B cell (primary cell): ENCODE measurements around the gene MARCHF3. TPM values are rescaled to one million over a fixed set of nuclear protein-coding genes. Genes with fewer than 3 reads are reported as not detected.

Experiments
- ATAC-seq: fragments of 200-7000 bp; cut with Tn5 transposase; one replicate; pipeline ENCODE4 v1.10.0; 2021; ENCODE audit warnings: low read depth, mild to moderate bottlenecking, moderate number of reproducible peaks, moderate library complexity
- CTCF ChIA-PET: fragments of 350-600 bp; sonication (Branson Sonifier 250); formaldehyde crosslinking; loops from one replicate; lab custom pipeline; 2021; ENCODE audit warnings: antibody characterized with exemption, inconsistent platforms; lab: Charles Lee
- POLR2A ChIA-PET: fragments of 350-600 bp; sonication (Branson Sonifier 250); formaldehyde crosslinking; loops from one replicate; lab custom pipeline; 2021; ENCODE audit warnings: antibody characterized with exemption; lab: Charles Lee
- DNase-seq: peaks from one replicate; pipeline ENCODE4 v3.0.0; 2013
- H2AFZ ChIP-seq: 2 replicates; pipeline ENCODE4 v1.6.1; 2012; ENCODE audit warnings: mild to moderate bottlenecking, low read depth, low read length; ENCODE audit not compliant: insufficient read depth, poor library complexity, severe bottlenecking
- H3K27ac ChIP-seq, 2 donors: 1 replicate in 1 of 2; 2 replicates in 1 of 2; pipeline ENCODE4 v1.5.1; 2012 to 2013; ENCODE audit warnings: low read length in 2 of 2, mild to moderate bottlenecking in 2 of 2, moderate library complexity in 1 of 2
- H3K27me3 ChIP-seq, 4 experiments: fragments of 200-600 bp in 1 of 4; sonication (generic) in 1 of 4; replicated peaks in 1 of 4; 1 replicate in 2 of 4; 2 replicates in 2 of 4; pipeline versions ENCODE4 v1.6.1 to v1.7.0; 2013 to 2016; ENCODE audit warnings: low read length in 3 of 4, mild to moderate bottlenecking in 2 of 4, mixed read lengths in 1 of 4, moderate library complexity in 1 of 4; ENCODE audit not compliant: insufficient read depth in 4 of 4, control insufficient read depth in 3 of 4; ENCODE audit errors: control extremely low read depth in 1 of 4
- H3K36me3 ChIP-seq, 2 experiments: replicated peaks in 1 of 2; 1 replicate in 1 of 2; 2 replicates in 1 of 2; pipeline versions ENCODE4 v1.6.1 to v1.7.1; 2013; ENCODE audit warnings: low read length in 1 of 2; ENCODE audit not compliant: insufficient read depth in 2 of 2, control insufficient read depth in 1 of 2; ENCODE audit errors: control extremely low read depth in 1 of 2, extremely low read depth in 1 of 2
- H3K4me1 ChIP-seq, 2 donors: fragments of 200-600 bp in 1 of 2; sonication (generic) in 1 of 2; 1 replicate in 1 of 2; 2 replicates in 1 of 2; pipeline versions ENCODE4 v1.5.1 to v1.6.1; 2013 to 2017; ENCODE audit warnings: low read length in 2 of 2; ENCODE audit not compliant: control insufficient read depth in 2 of 2, insufficient read depth in 2 of 2
- H3K4me2 ChIP-seq: replicated peaks from 2 replicates; pipeline ENCODE3; 2012; ENCODE audit warnings: mild to moderate bottlenecking, low read depth, low read length; ENCODE audit not compliant: poor library complexity, severe bottlenecking
- H3K4me3 ChIP-seq, 5 experiments: fragments of 200-600 bp in 1 of 5; sonication (generic) in 1 of 5; 1 replicate in 3 of 5; 2 replicates in 2 of 5; pipeline versions ENCODE4 v1.5.1 to v1.7.0; 2011 to 2016; ENCODE audit warnings: low read length in 4 of 5, mild to moderate bottlenecking in 4 of 5, low read depth in 2 of 5, control low read depth in 1 of 5, moderate library complexity in 1 of 5; ENCODE audit not compliant: insufficient read depth in 1 of 5; ENCODE audit errors: control extremely low read depth in 1 of 5, extremely low read depth in 1 of 5
- H3K79me2 ChIP-seq: fragments of 200-600 bp; sonication (generic); one replicate; pipeline ENCODE4 v1.6.0; 2016; ENCODE audit warnings: low read length; ENCODE audit not compliant: control insufficient read depth, insufficient read depth
- H3K9ac ChIP-seq: fragments of 200-600 bp; sonication (generic); 2 replicates; pipeline ENCODE4 v1.6.1; 2017; ENCODE audit warnings: mild to moderate bottlenecking, low read length, moderate library complexity
- H3K9me3 ChIP-seq, 3 donors: one replicate each; pipeline versions ENCODE4 v1.6.1 to v1.7.1; 2013; ENCODE audit warnings: low read length in 2 of 3; ENCODE audit not compliant: control insufficient read depth in 2 of 3, insufficient read depth in 1 of 3; ENCODE audit errors: control extremely low read depth in 1 of 3
- H4K20me1 ChIP-seq: 2 replicates; pipeline ENCODE4 v1.6.0; 2012; ENCODE audit warnings: mild to moderate bottlenecking, low read length; ENCODE audit not compliant: insufficient read depth, control insufficient read depth, poor library complexity, severe bottlenecking
- H3K27ac Mint-ChIP-seq: one replicate; pipeline ENCODE4 v1.8.0; 2021; ENCODE audit warnings: mixed read lengths
- H3K27me3 Mint-ChIP-seq: one replicate; pipeline ENCODE4 v1.8.0; 2021; ENCODE audit warnings: mixed read lengths
- H3K4me1 Mint-ChIP-seq: one replicate; pipeline ENCODE4 v1.8.0; 2021; ENCODE audit warnings: mixed read lengths
- H3K4me3 Mint-ChIP-seq: one replicate; pipeline ENCODE4 v1.8.0; 2021; ENCODE audit warnings: mixed read lengths
- H3K9me3 Mint-ChIP-seq: one replicate; pipeline ENCODE4 v1.8.0; 2022; ENCODE audit warnings: mixed read lengths; ENCODE audit not compliant: insufficient read depth
- EZH2 ChIP-seq: IDR thresholded peaks from 2 replicates; pipeline ENCODE4 v1.6.1; 2012; ENCODE audit warnings: borderline replicate concordance, low read depth, mild to moderate bottlenecking, moderate library complexity, low read length; ENCODE audit not compliant: insufficient read depth, poor library complexity, severe bottlenecking
- WGBS: methylation state at CpG from one replicate; pipeline ENCODE4 v1.1.5; 2013; ENCODE audit warnings: missing lambda C conversion rate; ENCODE audit not compliant: insufficient coverage; 5-methylcytosine and 5-hydroxymethylcytosine counted together
- intact Hi-C: fragments of 100-400 bp; cut with micrococcal nuclease; formaldehyde crosslinking; loops from one replicate; pipeline ENCODE4 v1.10.0; 2022
- polyA plus RNA-seq: library from polyadenylated mRNA; depleted of rRNA; stranded (reverse); fragments of >200 nt; gene quantifications from 2 replicates; pipeline ENCODE4 v1.2.3, GENCODE V29; 2012
- total RNA-seq, 2 donors: library from RNA; stranded (reverse); fragments of 120-200 nt in 1 of 2; gene quantifications; 1 replicate in 1 of 2; 2 replicates in 1 of 2; pipeline versions ENCODE4 v1.2.3 to v1.2.4, GENCODE V29; 2013 to 2022
- TF ChIP-seq, protein P1 (sequence below): fragments of 200-600 bp; IDR thresholded peaks from one replicate; pipeline ENCODE4 v1.8.0; 2022; ENCODE audit warnings: antibody characterized with exemption, mild to moderate bottlenecking

MARCHF3 gene
- total and polyA plus RNA-seq, 2 donors (not counting 1 experiment from before 2014, with no cell fraction given), result 31.6 to 35.0 TPM

GRCh38 chr5:127070243-127070642, 39.9 kb upstream of the MARCHF3 start:
- WGBS, result no CpG with 5 or more reads among the region's 2 CpGs
- Mint-ChIP-seq H3K27me3 (no peaks in the 10 kb centered on the region), H3K4me3 (no peak overlapping the region), H3K9me3 (no peaks in the 10 kb centered on the region), H3K27ac (no peak overlapping the region), H3K4me1 (peaks cover 9% of the 10 kb centered on the region)
- ATAC-seq (no peak), DNase-seq (no peak)
- peaks cover 0 to 8% (median 0%) of the 10 kb centered on the region in 3 donors for H3K9me3 ChIP-seq
- peaks cover 7 to 13% of the 10 kb centered on the region in 2 donors for H3K4me1 ChIP-seq
- TF ChIP-seq EZH2, result no peak
- no peaks in the 10 kb centered on the region for H3K27me3 ChIP-seq
- no peak overlapping the region for H3K9ac ChIP-seq
- H3K27ac ChIP-seq, result no peak overlapping the region
- H3K36me3 ChIP-seq, result peaks cover 7 to 17% of the 10 kb centered on the region in 2 experiments
- ChIA-PET CTCF (no interaction called here), POLR2A (no interaction called here)
- no peak overlapping the region for H3K4me3 ChIP-seq
- no peak overlapping the region for H3K4me2 ChIP-seq
- H4K20me1 ChIP-seq, result no peaks in the 10 kb centered on the region
- H3K79me2 ChIP-seq, result no peaks in the 10 kb centered on the region
- intact Hi-C loops, result loop anchor here (5.0 kb wide), 2 partner anchors 83 to 98 kb away; no protein-coding TSS in a partner anchor
- H2AFZ ChIP-seq, result no peak overlapping the region

GRCh38 chr5:127068493-127069214, 38.3 kb upstream of the MARCHF3 start:
- H3K4me1 Mint-ChIP-seq, result peaks cover 9% of the 10 kb centered on the region
- Histone ChIP-seq H3K27ac (no peak overlapping the region), H4K20me1 (no peaks in the 10 kb centered on the region), H3K4me2 (no peak overlapping the region), H3K27me3 (no peaks in the 10 kb centered on the region), H2AFZ (no peak overlapping the region), H3K79me2 (peaks cover 8% of the 10 kb centered on the region), H3K9ac (no peak overlapping the region), H3K9me3 (peaks cover 0 to 3% (median 0%) of the 10 kb centered on the region in 3 donors), H3K4me1 (peaks cover 5 to 9% of the 10 kb centered on the region in 2 donors), H3K4me3 (no peak overlapping the region), H3K36me3 (peaks cover 9 to 21% of the 10 kb centered on the region in 2 experiments)
- CTCF ChIA-PET, result no interaction called here
- ATAC-seq, result no peak
- no peak overlapping the region for H3K4me3 Mint-ChIP-seq
- POLR2A ChIA-PET, result no interaction called here
- no peaks in the 10 kb centered on the region for H3K27me3 Mint-ChIP-seq
- H3K9me3 Mint-ChIP-seq, result no peaks in the 10 kb centered on the region
- no peak for TF ChIP-seq EZH2
- TF ChIP-seq, protein P1, sequence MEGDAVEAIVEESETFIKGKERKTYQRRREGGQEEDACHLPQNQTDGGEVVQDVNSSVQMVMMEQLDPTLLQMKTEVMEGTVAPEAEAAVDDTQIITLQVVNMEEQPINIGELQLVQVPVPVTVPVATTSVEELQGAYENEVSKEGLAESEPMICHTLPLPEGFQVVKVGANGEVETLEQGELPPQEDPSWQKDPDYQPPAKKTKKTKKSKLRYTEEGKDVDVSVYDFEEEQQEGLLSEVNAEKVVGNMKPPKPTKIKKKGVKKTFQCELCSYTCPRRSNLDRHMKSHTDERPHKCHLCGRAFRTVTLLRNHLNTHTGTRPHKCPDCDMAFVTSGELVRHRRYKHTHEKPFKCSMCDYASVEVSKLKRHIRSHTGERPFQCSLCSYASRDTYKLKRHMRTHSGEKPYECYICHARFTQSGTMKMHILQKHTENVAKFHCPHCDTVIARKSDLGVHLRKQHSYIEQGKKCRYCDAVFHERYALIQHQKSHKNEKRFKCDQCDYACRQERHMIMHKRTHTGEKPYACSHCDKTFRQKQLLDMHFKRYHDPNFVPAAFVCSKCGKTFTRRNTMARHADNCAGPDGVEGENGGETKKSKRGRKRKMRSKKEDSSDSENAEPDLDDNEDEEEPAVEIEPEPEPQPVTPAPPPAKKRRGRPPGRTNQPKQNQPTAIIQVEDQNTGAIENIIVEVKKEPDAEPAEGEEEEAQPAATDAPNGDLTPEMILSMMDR, result no peak
- intact Hi-C loops, result no loop called here
- 100% methylated on average over 1 of the region's 2 CpGs for WGBS
- no peak overlapping the region for H3K27ac Mint-ChIP-seq
- DNase-seq, result no peak
